Activated CD8-positive, alpha-beta memory T cell treated with anti-CD3 and anti-CD28 coated beads for 24 hours (primary cell): ENCODE data around the gene CPNE7.

Experiments
- DNase-seq: peaks from one replicate; pipeline ENCODE4 v3.0.0-alpha.2; 2020

Gene CPNE7

DNA sequence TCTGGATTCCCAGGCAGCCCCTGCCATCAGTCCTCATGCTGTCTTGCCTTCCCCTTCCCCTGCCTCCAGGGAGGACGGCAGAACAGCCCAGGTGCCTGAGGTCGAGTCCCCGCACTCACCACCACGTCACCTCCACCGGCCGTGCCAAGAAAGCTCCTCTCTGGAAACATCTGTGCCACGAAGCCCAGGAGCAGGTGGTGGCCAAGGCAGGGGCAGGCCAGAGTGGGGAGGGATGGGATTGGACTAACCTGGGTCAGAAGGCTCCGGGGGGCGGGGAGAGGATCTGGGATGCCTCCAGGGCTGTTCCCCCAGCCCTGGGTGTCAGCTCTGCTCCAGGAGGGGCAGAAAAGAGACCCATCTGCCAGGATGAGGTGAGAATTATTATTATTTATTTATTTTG is 30.4 kb downstream of the CPNE7 start:
- DNase-seq, result no peak

- no peak for DNase-seq
These were observed 31.9 kb downstream of the CPNE7 start for GRCh38 chr16:89607453-89607852.

GRCh38 chr16:89607937-89608740 is 32.6 kb downstream of the CPNE7 start:
- DNase-seq, result no peak

DNA sequence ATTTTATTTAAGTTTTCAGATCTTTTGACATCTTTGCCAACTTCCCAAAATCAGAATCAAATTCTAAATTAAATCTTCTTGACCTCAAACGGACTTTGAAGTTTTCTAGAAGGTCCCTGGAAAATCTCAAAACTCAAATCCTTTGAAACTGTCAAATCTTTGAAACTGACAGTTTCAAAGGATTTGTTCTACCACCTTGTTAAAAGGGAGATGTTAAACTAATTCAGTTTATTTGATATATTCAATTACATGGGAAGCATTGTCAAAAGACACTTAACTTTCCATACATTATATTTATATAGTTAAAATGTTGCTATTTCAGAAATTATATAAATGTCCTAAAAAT is 34.5 kb downstream of the CPNE7 start:
- no peak for DNase-seq

- no peak for DNase-seq
These were observed 37.0 kb downstream of the CPNE7 start for GRCh38 chr16:89612415-89613166.

DNA sequence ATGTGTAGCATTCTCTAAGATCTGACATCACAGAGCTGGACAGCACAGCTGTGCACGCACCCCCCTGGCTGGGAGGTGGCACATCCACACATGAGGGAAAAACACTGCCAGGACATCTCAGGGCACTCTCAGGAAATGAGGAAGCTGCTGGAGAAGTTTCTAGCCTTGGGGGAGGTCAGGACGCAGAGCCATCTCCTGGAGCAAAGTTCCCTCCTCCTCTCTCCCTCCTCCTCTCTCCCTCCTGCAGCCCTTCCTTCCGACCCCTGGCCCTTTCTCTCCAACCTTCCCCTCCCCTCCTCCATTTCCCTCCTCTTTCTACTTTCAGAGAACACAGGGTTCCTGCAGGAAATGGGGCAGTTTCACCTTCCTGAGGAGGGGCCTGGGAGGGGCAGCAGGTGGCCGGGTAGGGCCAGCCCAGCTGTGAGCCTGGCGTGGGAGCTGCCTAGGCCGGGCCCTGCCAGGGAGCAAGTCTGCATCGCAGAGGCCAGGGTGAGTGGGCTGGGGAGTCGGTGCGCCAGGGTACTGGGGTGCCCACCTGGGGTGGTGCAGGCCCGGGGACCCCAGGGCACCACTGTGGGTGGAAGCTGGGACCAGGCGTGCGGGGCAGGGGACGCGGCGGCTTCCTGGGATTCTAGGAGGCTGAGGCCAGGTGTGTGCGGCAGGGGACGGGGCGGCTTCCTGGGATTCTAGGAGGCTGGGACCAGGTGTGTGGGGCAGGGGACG is 37.8 kb downstream of the CPNE7 start, which contains the start of gene DPEP1:
DPEP1 (plus strand) TSS at position 412 of the 723 bp plus-strand sequence. CDS start 16,769 bp downstream, outside the sequence.
- no peak for DNase-seq

DNA sequence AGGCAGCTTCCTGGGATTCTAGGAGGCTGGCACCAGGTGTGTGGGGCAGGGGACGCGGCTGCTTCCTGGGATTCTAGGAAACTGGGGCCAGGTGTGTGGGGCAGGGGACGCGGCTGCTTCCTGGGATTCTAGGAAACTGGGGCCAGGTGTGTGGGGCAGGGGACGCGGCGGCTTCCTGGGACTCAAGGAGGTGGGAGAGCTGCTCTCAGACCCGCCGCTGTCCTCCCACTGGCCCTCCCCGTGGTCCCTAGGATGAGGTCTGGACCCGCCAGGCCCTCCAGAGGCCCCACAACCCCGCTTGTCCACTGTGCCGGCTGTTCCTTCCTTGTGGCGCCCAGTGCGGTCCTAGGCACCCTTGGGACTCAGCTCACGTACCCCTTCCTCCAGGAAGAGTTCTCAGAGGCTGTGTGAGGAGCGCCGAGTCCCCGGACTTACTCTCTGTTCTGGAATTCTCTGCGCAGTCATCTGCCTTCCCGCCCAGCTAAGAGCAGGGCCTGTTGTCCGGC is 38.4 kb downstream of the CPNE7 start:
- DNase-seq, result no peak

- DNase-seq, result no peak
These were observed 39.6 kb downstream of the CPNE7 start for GRCh38 chr16:89615176-89615575.

DNA sequence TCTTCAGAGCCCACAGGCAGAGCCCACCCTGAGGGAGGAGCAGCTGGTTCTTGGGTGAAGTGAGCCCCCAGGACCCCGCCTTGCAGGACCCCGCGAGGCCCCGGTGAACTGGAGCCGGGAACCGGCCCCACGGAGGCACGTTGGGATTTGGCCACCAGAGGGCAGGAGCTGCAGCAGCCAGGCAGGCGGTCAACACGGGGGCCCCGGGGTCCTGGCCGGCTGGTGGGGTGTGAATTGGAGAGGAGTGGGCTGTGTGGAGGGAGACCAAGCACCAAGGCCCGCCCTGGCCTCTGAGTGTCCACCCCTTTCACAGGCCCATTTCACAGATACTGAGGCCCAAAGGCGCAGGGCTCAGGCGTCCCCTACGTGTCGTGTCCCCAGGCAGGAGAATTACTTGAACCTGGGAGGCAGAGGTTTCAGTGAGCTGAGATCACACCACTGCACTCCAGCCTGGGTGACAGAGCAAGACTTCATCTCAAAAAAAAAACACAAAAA is 40.1 kb downstream of the CPNE7 start:
- peak; percentile 83 for DNase-seq

DNA sequence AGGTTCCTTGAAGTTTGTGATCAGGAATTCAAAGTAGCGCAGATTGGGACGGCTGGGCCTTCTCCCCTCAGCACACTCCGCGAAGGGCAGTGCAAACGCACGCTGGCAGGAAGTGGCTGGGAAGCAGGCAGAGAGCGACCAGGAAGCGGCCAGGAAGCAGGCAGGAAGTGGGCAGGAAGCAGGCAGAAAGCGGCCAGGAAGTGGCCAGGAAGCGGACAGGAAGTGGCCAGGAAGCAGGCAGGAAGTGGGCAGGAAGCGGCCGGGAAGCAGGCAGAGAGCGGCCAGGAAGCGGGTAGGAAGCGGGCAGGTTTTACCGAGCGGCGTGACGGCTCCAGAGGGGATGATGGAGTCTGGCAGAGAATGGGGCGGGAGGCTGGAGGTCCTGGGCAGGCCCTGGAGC is 41.1 kb downstream of the CPNE7 start:
- no peak for DNase-seq

- DNase-seq, result no peak
These were observed 41.5 kb downstream of the CPNE7 start for GRCh38 chr16:89617036-89617435.

DNA sequence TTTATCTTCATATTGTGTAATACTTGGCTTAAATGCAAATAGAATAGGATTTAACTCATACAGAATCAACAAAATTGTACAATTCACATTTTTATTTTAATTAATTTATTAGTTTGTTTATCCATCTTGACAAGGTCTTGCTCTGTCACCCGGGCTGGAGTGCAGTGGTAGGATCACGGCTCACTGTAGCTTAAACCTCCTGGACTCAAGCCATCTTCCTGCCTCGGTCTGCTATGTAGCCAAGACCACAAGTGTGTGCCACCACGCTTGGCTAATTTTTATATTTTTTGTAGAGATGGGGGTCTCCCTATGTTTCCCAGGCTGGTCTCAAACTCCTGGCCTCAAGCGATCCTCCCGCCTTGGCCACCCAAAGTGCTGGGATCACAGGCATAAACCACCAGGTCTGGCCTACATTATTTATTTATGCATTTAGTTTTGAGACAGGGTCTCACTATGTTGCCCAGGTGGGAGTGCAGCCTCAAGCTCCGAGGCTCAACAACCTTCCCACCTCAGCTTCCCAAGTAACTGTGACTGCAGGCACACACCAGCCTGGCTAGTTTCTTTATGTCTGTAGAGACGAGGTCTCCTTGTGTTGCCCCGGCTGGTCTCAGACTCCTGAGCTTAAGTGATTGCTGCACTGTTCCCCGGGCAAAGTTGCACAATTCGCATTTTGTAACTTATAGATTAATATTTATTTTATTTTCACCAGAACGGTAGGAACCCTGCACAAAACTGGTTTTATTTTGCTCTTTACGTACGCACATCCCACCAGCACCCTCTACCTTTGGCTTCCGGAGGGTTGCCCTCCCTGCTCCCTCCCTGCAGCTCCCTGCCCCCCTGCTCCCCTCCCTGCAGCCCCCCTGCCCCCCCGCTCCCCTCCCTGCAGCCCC is 42.8 kb downstream of the CPNE7 start:
- DNase-seq, result no peak

- DNase-seq, result no peak
These were observed 44.3 kb downstream of the CPNE7 start for GRCh38 chr16:89619840-89620239.

DNA sequence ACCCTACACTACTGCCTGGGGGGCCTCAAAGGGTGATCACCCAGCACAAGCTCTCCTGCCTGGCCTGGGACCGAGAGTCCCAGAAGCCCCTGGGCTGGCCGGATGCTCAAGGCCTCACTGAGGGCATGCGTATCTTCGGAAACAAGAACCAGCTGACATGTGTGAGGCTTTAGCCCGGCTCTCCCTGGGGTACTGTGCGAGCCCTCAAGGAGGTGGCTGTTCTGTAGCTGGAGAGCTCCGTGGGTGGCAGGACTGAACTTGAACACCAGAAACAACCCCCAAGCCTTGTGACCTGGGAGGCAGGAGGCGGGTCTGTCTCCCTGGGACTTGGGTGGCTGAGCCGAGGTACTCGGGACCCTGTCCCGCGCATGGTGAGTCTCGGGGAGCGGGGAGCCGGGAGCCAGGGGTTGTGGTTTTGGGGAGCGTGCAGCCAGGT is 44.9 kb downstream of the CPNE7 start:
- DNase-seq, result no peak

DNA sequence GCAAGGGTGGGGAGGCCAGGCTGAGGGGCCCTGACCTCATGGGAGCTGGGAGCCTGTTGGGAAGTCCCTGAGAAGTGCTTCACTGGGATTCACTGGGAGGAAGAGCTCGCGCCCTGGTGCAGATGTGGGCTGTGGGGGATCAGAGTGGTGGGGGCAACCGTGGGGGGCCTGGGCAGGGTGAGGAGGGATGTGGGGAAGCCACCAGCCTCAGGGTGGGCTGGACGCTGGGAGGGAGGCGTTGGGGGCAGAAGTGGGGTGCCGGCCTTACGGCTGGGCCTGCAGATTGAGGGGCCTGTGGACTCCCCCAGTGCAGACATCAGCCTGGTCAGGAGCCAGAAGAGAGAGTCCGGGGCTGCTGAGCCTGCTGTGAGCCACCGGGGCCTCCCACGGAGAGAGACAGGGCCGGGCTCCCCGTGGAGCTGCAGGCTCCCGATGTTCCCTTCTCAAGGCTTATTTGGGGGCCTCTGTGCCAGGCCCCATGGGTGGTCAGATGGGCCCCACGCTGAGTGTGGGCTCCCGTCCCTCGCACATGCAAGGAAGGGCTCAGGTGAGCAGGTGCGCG is 45.7 kb downstream of the CPNE7 start:
- no peak for DNase-seq

GRCh38 chr16:89621698-89622409 is 46.3 kb downstream of the CPNE7 start:
- no peak for DNase-seq

DNA sequence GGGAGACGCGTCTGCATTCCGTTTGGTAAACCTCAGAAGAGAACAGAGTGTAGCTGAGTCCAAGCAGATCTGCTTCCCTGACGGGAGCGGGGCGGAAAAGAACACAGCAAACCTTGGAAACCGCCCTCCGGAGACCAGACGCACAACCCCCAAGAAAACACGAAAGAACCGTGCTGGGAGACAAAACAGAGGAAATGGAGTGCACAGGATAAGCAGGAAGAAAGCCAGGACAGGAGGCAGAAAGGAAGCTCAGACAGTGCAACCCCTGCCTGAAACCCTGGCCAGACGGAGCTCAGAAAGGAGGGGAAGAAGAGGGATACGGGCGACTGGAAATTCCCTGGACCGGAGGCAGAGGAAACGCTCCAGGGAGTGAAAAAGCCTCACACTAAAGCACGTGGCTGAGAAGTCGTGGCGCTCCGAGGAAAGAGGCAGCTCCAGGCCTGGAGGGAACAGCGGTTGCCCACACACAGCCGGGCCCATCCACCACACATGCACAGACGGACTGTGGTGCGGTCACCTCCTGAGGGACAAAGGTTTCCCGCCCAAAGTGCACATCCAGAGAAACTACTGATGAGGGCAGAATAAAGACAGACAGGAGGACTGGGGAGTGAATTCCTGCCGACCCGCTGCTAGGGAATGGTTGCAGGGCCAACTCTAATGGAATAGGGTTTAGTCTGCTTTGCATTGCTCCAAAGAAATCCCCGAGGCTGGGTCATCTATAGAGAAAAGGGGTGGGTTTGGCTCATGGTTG is 48.1 kb downstream of the CPNE7 start:
- DNase-seq, result no peak

DNA sequence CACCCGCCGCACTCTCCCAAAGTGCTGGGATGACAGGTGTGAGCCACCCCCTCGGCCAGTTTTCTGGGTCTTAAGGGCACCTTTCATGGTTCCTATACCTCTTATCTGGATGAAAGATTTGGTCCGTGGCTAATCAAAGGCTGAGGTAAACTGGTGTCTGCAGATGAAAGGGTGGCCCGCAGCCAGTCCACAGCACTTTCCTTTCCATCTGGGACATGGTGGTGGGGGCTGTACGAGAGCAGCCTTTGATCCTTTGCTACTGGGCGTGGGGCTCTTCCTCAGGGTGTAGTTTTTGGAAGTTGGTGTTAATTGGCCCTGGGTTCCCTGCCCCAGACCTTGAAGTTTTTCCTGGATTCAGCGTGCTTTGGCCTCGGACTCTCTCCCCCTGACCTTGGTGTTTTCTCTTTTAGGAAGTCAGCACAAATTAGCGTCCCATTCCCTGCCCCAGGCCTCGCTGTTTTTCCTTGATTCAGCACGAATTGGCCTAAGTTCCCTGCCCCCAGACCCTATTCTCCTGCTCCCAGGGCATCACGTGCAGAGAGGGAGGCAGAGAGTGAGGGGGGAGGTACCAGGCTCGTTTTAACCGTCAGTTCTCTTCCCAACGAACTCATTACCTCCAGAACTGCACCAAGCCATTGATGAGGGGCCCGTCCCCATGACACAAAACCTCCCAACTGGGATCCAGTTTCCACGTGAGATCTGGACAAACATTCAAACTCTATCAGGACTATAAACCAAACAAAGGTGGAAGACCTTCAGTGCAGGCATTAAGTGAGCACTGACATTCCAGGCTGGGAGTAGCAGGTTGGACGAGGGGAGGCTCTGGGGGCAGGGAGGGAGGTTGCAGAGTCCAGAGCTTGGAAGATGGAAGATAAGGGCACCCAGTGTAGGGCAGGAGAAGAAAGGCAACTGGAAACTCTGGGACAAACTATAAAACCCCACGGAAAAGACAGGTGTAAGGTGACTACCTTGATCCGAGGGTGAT is 49.5 kb downstream of the CPNE7 start:
- DNase-seq, result no peak
